ENCODE results near the gene EFHC2.

EFHC2 gene

DNA sequence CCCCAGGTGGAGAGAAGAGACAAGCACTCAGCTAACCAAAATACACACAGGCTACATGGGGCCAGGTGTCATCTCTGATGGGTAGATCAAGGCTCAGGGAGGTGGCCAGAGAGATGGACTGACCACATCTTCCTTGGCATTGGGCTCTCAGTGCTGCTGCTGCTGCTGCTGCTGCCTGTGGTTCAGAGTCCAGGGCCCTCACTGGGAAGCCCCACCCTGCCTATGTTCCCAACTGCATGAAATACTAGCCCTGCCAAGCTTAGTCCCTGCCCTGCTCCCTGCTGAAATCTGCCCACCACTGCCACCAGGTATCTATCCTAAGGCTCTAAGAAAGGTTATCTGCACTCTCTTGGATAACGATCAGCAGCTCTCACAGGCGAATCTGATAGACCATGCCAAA lies 118.7 kb downstream of the EFHC2 start:
- TF ChIP-seq ZC3H10 (CRISPR knock-in tag; IDR thresholded peaks at IDR 0.05) (no peak), TOX (CRISPR knock-in tag; IDR thresholded peaks at IDR 0.05; ENCODE audit: borderline replicate concordance) (no peak), RARB (CRISPR knock-in tag; IDR thresholded peaks at IDR 0.05) (no peak), ARNTL (CRISPR knock-in tag; IDR thresholded peaks at IDR 0.05; ENCODE audit: borderline replicate concordance, low read depth) (no peak), CSDC2 (CRISPR knock-in tag; IDR thresholded peaks at IDR 0.05) (no peak), ZNF8 (CRISPR knock-in tag; IDR thresholded peaks at IDR 0.05) (no peak), ZFP3 (CRISPR knock-in tag; IDR thresholded peaks at IDR 0.05) (no peak), CSRNP3 (CRISPR knock-in tag; IDR thresholded peaks at IDR 0.05) (no peak), ESRRG (CRISPR knock-in tag; IDR thresholded peaks at IDR 0.05) (no peak), SNAI2 (CRISPR knock-in tag; IDR thresholded peaks at IDR 0.05) (no peak), TCF4 (CRISPR knock-in tag; IDR thresholded peaks at IDR 0.05; ENCODE audit: borderline replicate concordance) (no peak), ZFP30 (CRISPR knock-in tag; IDR thresholded peaks at IDR 0.05) (no peak), PPARA (CRISPR knock-in tag; IDR thresholded peaks at IDR 0.05; ENCODE audit: borderline replicate concordance) (no peak), TSHZ2 (CRISPR knock-in tag; IDR thresholded peaks at IDR 0.05) (no peak), ZNF70 (CRISPR knock-in tag; IDR thresholded peaks at IDR 0.05) (no peak), BACH2 (CRISPR knock-in tag; IDR thresholded peaks at IDR 0.05; ENCODE audit: borderline replicate concordance) (no peak), GLIS3 (CRISPR knock-in tag; IDR thresholded peaks at IDR 0.05) (no peak), ZNF565 (CRISPR knock-in tag; conservative IDR thresholded peaks at IDR 0.05; ENCODE audit: low read depth) (no peak)
- TF ChIP-seq, protein P1, sequence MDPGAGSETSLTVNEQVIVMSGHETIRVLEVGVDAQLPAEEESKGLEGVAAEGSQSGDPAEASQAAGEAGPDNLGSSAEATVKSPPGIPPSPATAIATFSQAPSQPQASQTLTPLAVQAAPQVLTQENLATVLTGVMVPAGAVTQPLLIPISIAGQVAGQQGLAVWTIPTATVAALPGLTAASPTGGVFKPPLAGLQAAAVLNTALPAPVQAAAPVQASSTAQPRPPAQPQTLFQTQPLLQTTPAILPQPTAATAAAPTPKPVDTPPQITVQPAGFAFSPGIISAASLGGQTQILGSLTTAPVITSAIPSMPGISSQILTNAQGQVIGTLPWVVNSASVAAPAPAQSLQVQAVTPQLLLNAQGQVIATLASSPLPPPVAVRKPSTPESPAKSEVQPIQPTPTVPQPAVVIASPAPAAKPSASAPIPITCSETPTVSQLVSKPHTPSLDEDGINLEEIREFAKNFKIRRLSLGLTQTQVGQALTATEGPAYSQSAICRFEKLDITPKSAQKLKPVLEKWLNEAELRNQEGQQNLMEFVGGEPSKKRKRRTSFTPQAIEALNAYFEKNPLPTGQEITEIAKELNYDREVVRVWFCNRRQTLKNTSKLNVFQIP (CRISPR knock-in tag; IDR thresholded peaks at IDR 0.05; ENCODE audit: borderline replicate concordance, low read depth), result no peak
- no peak for ATAC-seq

DNA sequence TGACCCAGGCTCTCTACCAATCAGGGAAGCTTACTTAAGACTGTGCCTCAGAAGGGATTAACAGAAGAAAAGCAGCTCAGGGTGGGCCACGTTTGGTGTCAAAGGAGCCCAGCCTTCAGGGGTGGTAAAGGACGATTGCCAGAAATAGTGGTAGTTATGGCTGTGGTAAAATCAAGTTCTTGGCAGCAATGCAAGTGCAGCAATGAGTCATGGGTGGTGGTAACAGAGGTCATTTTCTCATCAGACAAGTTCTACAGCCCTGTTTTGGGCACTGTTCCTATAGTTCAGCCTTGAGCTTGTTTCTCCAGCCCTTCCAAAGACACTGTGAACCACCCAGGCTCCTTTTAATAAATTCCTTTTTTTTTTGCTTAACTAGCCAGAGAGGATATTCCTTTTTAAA lies 120.3 kb downstream of the EFHC2 start:
- TF ChIP-seq CSDC2 (CRISPR knock-in tag; IDR thresholded peaks at IDR 0.05) (no peak), ZNF8 (CRISPR knock-in tag; IDR thresholded peaks at IDR 0.05) (no peak)
- ATAC-seq, result no peak

GRCh38 chrX:44218465-44218864 lies 125.0 kb downstream of the EFHC2 start:
- no peak for TF ChIP-seq CSRNP3 (CRISPR knock-in tag; IDR thresholded peaks at IDR 0.05)
- TF ChIP-seq PPARA (CRISPR knock-in tag; IDR thresholded peaks at IDR 0.05; ENCODE audit: borderline replicate concordance), result no peak
- no peak for TF ChIP-seq ZC3H10 (CRISPR knock-in tag; IDR thresholded peaks at IDR 0.05)
- no peak for TF ChIP-seq ARNTL (CRISPR knock-in tag; IDR thresholded peaks at IDR 0.05; ENCODE audit: borderline replicate concordance, low read depth)
- no peak for TF ChIP-seq CSDC2 (CRISPR knock-in tag; IDR thresholded peaks at IDR 0.05)
- no peak for TF ChIP-seq OSR1 (CRISPR knock-in tag; IDR thresholded peaks at IDR 0.05)
- TF ChIP-seq ZNF565 (CRISPR knock-in tag; conservative IDR thresholded peaks at IDR 0.05; ENCODE audit: low read depth), result no peak
- TF ChIP-seq ZFP3 (CRISPR knock-in tag; IDR thresholded peaks at IDR 0.05), result no peak
- TF ChIP-seq ZNF8 (CRISPR knock-in tag; IDR thresholded peaks at IDR 0.05), result no peak
- TF ChIP-seq TCF4 (CRISPR knock-in tag; IDR thresholded peaks at IDR 0.05; ENCODE audit: borderline replicate concordance), result no peak
- TF ChIP-seq, protein P1 (CRISPR knock-in tag; IDR thresholded peaks at IDR 0.05; ENCODE audit: borderline replicate concordance, low read depth), result no peak
- no peak for TF ChIP-seq ZNF70 (CRISPR knock-in tag; IDR thresholded peaks at IDR 0.05)
- TF ChIP-seq TOX (CRISPR knock-in tag; IDR thresholded peaks at IDR 0.05; ENCODE audit: borderline replicate concordance), result no peak
- TF ChIP-seq SNAI2 (CRISPR knock-in tag; IDR thresholded peaks at IDR 0.05), result no peak
- TF ChIP-seq, protein P2, sequence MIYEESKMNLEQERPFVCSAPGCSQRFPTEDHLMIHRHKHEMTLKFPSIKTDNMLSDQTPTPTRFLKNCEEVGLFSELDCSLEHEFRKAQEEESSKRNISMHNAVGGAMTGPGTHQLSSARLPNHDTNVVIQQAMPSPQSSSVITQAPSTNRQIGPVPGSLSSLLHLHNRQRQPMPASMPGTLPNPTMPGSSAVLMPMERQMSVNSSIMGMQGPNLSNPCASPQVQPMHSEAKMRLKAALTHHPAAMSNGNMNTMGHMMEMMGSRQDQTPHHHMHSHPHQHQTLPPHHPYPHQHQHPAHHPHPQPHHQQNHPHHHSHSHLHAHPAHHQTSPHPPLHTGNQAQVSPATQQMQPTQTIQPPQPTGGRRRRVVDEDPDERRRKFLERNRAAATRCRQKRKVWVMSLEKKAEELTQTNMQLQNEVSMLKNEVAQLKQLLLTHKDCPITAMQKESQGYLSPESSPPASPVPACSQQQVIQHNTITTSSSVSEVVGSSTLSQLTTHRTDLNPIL (CRISPR knock-in tag; IDR thresholded peaks at IDR 0.05; ENCODE audit: low read depth), result no peak
- TF ChIP-seq GLIS3 (CRISPR knock-in tag; IDR thresholded peaks at IDR 0.05), result no peak
- TF ChIP-seq BACH2 (CRISPR knock-in tag; IDR thresholded peaks at IDR 0.05; ENCODE audit: borderline replicate concordance), result no peak
- no peak for TF ChIP-seq ESRRG (CRISPR knock-in tag; IDR thresholded peaks at IDR 0.05)
- TF ChIP-seq PATZ1 (CRISPR knock-in tag; IDR thresholded peaks at IDR 0.05; ENCODE audit: borderline replicate concordance), result no peak
- ATAC-seq, result no peak
